ENCODE data around the gene ELAVL2.

ELAVL2 gene

GRCh38 chr9:23826120-23826629, at the start of gene ELAVL2:
Gene ELAVL2, minus strand, starts transcription at chr9:23826240. Its CDS starts 64,006 bp downstream, at chr9:23762234.
- DNase-seq (ENCODE audit: extremely low read depth in 1 of 2, low read depth in 1 of 2), result peak in 1 of 2 donors; percentile 0

DNA sequence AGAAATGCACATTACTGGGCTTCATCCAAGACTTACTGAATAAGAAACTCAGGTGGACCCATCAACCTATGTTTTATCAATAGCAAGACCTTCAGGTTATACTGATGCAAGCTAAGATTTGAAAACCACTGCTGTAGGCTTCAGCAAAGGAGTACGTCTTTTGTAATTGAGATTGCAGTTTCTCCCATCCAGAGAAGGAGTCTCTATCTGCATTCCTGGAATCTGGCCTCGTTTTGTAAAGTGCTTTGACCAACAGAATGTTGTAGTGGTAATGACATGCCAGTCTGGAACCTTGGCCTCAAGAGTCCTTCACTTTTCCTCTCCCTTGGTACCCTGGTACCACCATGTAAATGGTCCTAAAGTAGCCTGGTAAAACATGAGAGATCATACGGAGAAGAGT, 32.2 kb upstream of the ELAVL2 start:
- DNase-seq (ENCODE audit: extremely low read depth in 1 of 2, low read depth in 1 of 2), result no peak

GRCh38 chr9:23855873-23856604, 30.0 kb upstream of the ELAVL2 start:
- DNase-seq (ENCODE audit: extremely low read depth in 1 of 2, low read depth in 1 of 2), result no peak

- DNase-seq (ENCODE audit: extremely low read depth in 1 of 2, low read depth in 1 of 2), result no peak
Measured at GRCh38 chr9:23850690-23851629, 24.9 kb upstream of the ELAVL2 start.

DNA sequence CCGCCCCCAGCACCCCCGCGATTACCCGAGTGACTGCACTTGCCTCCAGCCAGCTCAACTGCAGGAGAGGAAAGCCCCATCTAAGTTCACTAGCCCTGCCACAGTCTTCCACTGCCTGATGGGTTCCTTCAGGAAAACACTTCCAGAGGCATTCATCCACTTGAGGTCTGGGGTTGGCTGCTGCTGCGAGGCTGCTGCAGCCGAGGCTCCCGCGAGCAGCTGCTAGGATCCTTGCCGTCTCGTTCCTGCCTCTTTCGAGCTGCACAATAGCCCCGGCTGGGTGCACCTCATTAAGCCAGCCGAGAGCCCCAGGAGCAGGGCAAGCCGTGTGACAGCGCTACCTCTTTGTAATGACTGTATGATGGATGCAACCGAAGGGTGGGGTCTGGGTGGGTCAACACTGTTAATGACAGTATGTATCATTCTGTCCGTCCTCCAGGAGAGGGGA, 24.2 kb upstream of the ELAVL2 start:
- no peak for DNase-seq (ENCODE audit: extremely low read depth in 1 of 2, low read depth in 1 of 2)

DNA sequence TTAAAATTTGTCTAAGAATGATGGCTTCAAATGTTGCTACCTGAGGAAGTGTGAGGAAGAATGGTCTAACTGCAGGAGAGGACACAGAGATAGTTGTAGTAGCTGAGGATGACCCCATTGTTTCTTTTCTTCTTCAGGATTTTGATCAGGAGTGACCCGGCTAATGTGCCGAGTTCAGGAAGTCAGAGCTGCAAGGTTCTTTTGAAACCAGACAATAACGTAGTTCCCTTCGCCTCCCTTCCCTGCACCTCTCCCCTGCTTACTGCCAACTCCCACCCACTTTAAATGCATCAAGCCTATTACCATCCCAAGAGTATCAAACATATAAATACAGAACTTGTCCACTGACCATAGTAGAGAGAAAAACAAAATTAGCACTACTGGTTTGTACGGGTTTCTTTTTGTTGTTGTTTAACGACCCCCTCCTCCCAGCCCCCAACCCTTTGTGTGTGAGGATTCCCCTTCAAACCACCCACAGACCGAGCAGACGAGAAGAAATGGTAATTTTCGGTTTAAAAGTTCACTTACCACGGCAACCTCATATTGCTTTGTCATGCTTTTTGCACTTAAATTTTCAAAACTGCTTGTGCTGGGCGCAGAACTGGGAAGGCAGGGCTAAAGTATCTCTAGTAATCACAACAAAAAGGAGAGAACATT, 23.5 kb upstream of the ELAVL2 start:
- DNase-seq (ENCODE audit: extremely low read depth in 1 of 2, low read depth in 1 of 2), result no peak

DNA sequence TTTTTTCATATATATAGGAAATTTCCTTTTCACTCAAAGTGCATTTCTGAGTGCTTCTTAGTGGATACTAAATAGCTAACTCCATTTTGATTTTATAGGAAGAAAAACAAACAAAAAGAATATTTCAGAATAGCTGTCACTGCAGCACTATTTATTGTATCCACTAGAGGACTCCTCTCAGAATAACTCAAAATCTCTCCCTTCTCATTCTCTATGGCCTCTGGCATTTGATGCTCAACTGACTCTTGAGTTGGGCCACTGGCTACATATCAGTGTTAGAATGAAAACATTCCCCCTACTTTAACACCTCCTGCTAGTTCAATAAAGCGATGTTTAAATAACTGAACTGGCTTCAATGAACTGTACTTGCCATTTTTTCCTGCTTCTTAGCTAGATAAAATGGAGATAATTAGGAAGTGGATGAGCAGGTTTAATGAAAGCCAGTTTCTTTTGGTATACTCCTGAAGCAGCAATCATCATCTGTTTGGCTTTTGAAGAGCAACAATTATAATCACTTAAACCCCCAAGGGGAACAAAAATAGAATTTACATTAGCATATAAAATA, 16.6 kb upstream of the ELAVL2 start:
- no peak for DNase-seq (ENCODE audit: extremely low read depth in 1 of 2, low read depth in 1 of 2)

DNA sequence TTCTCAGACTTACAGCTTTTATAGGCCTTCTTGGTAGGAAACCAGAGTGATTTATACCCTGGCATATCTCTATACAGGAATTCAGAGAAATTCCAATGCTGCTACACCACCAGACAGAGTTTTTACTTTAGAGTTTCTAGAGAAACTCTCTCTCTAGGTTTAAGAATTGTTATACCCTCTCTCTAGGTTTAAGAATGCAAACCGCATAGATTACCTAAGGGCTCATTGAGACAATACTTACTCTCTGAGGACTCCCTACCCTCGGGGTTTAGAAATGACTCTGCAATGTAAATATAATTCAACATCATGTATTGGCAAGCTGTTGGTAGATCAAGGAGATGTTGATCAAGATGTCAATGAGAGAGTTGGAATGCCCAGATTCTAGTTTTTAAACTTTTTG, 15.3 kb upstream of the ELAVL2 start:
- no peak for DNase-seq (ENCODE audit: extremely low read depth in 1 of 2, low read depth in 1 of 2)

GRCh38 chr9:23837038-23837437, 11.0 kb upstream of the ELAVL2 start:
- no peak for DNase-seq (ENCODE audit: extremely low read depth in 1 of 2, low read depth in 1 of 2)

DNA sequence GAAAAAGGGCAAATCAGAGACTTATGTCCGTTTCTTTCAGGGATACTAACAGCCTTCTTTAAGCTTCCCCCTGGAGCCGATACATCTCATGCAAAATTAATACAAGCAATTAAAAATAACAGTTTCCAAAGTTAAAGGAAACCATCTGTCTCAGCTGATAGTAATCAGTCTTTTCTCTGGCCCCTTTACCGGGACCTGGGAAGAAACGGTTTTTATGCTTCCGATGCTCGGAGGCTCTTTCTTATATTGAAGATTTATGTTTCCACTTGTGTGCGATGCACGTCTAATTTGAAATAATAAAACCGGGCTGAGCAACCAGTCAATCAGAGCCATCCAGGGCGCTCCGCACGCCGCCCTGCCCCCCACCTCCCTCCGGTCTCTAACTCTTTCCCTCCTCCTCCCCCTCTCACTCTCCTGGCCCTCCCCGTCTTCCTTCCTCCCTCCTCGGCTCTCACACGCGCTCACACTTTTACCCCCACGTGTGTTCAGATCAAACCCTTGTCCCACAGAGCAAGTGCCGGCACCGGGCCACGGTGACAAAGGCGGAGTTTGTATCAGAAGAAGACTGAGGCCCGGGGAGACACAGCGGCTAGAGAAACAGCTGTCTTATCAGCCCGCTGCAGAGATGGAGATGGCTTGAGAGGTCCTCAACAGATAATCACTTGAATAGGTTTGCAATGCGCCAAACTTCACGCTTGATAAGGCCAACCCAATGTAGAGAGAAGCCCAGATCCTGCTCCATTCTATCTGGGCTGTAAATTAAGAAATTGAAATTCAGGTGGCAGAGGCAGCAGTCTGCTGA, 5.1 kb upstream of the ELAVL2 start:
- no peak for DNase-seq (ENCODE audit: extremely low read depth in 1 of 2, low read depth in 1 of 2)

DNA sequence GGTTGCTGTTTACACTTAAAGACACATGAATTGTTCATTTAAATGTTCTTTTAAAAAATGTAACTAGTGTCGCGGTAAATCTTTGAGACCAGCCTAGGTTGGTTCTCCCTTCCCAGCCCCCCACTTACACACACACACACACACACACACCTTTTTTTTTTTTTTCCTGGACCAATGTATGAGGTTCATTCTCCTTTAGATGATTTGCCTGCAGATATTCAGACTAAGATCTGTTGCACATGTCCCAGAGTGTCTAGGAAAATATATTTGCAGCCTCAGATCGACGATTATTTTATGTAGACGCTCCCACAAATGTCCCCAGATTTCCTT, 4.4 kb upstream of the ELAVL2 start:
- DNase-seq (ENCODE audit: extremely low read depth in 1 of 2, low read depth in 1 of 2), result no peak

- no peak for DNase-seq (ENCODE audit: extremely low read depth in 1 of 2, low read depth in 1 of 2)
Measured at GRCh38 chr9:23829580-23830475, 3.8 kb upstream of the ELAVL2 start.

DNA sequence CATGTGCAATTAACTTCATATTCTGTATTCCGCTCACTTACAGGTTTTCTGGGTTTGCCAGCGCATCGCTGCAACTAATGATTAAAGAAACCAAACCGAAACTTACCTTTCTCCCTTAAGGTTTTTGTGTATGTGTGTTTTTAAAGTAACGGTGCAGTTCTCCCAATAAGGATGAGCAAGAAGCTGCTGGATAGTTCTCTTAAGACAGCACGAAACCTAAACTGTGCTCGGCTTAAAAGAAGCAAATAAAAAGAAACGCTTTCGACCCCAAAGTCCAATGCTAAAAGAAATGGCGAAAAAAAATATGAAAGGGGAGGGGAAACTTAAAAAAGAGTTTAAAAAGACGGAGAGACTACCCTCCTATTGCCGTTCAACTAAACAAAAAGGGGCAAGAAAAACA, 340 bp downstream of the ELAVL2 start:
- no peak for DNase-seq (ENCODE audit: extremely low read depth in 1 of 2, low read depth in 1 of 2)

DNA sequence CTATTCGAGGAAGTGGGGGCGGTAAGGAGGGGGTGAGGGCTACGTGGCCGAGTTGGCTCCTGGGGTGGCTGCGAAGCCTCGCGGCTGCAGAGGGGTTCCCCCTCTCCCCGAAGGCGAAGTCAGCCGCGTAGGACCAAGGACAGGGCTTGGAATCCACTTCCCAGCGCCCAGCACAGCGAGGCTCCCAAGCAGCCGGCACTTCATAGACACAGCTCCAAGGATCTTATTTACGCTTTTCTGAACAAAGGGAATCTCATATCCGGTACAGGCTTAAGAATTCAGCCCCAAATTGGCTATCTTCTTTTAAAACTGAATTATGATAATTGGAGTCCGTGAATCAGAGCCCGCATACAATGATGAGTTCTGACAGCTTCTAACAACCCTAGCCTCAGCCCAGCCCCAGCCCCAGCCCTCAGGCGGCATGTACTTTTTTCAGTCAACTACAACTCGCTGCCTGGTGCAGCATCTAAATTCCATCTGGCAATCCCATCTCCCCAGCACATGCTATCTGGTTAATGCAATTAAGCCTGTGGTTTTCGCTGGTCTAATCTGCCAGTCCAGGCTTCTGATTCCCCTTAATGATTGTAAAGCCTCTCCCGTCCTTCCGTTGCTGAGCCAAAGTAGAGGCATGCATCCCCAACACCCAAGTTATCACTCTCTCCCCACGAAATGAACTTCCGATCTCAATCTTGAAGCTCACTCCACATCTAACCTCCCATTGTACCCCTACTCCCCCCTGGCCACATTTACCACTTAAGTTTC, 1.0 kb downstream of the ELAVL2 start:
- DNase-seq (ENCODE audit: extremely low read depth in 1 of 2, low read depth in 1 of 2), result no peak

DNA sequence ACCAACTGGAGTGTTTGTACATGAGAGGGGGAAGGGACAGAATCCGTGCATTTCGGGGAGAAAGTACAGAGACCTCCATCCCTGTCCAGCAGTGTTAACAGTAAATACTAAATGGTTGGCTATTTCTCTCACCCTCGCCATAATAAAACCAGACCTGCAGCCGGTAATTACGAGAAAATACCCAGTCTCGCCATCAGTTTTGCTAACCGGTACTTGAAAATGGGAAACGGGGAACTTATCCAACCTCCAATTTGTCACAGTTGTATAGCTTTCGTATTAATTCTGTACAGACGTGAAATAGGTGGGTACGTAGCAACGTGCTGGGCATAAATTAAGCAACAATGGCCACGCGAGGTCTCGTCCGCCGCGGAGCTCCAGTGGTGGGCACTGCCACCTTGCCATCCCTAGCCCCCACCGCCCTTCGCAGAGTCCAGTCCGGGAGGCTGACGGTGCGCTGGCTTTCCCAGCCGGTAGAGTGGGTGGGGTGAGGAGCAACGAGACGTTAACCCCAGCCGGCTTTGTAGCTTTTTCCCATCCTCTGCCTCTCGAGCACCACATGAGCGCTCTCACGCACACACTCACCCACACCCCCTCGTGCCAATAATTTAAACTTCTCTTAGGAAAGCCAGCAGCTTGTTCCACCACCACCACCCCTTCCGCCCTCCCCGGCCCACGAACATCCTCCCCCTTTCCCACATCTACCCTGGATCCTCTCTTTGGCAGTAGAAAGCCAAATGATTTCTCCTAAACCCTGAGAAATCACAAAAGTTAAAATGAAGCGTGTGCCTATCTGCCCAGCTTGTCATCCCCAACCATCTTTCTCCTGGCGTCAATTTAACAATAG, 1.8 kb downstream of the ELAVL2 start:
- no peak for DNase-seq (ENCODE audit: extremely low read depth in 1 of 2, low read depth in 1 of 2)

DNA sequence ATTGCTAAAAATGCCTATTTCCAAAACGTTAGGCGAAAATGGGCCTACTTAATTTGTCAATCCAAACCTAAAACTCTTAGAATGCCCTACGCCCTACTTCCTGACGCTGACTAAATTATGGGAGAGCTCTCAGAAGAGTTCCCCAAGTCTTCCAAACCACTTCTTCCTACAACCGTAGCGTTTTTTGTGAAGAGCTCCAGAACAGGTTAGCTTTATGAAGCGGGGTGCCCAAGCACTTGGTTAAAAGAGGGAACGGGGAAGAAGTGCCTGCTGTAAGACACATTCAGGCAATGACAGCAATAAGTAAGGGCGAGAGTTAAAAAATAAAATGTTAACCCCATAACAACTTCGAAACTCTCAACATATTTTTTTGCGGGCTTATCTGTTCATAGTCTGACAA, 2.8 kb downstream of the ELAVL2 start:
- no peak for DNase-seq (ENCODE audit: extremely low read depth in 1 of 2, low read depth in 1 of 2)

All from activated CD8-positive, alpha-beta memory T cell treated with anti-CD3 and anti-CD28 coated beads for 1 hour (primary cell).